GM10248 (cell line): ENCODE measurements around the gene PILRA.

Experiments used
- CTCF ChIA-PET: fragments of 300-600 bp; sonication (Branson Sonifier 250); formaldehyde crosslinking; extraction: SDS; loops from one replicate; lab custom pipeline; 2021; ENCODE audit warnings: antibody characterized with exemption; lab: Yijun Ruan, JAX
- POLR2A ChIA-PET: fragments of 350-650 bp; sonication (Branson Sonifier 250); formaldehyde crosslinking; extraction: SDS; loops from one replicate; lab custom pipeline; 2020; ENCODE audit warnings: antibody characterized with exemption; lab: Yijun Ruan, JAX
- DNase-seq: peaks from one replicate; pipeline ENCODE4 v3.0.0; 2012; ENCODE audit errors: extremely low spot score
- CTCF ChIP-seq: IDR thresholded peaks from 2 replicates; pipeline ENCODE4 v1.5.1; 2012; ENCODE audit warnings: mild to moderate bottlenecking, low read depth; ENCODE audit errors: extremely low read depth, missing control alignments, control extremely low read depth

PILRA gene

DNA sequence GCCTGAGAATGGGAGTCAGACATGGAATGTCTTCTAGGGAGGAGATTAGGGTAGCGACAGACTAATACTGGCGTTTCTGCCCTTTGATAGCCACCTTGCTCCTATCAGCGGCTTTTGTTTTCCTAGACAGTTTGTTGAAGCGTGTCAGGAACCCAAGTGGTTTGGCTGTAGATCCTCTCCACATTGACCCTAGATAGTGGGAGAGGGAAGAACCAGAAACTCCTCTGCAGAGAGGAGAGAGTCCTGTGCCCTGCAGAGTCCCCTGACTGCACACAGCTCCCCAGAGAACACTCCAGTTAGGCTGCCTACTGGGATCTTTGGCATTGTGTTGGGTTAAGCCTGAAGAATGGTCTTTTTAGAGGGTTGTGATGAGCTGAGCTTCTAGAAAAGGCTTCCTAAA, 58.8 kb downstream of the PILRA start:
- TF ChIP-seq CTCF = no peak
- DNase-seq = no peak
- ChIA-PET POLR2A (no interaction called here), CTCF (no interaction called here)

DNA sequence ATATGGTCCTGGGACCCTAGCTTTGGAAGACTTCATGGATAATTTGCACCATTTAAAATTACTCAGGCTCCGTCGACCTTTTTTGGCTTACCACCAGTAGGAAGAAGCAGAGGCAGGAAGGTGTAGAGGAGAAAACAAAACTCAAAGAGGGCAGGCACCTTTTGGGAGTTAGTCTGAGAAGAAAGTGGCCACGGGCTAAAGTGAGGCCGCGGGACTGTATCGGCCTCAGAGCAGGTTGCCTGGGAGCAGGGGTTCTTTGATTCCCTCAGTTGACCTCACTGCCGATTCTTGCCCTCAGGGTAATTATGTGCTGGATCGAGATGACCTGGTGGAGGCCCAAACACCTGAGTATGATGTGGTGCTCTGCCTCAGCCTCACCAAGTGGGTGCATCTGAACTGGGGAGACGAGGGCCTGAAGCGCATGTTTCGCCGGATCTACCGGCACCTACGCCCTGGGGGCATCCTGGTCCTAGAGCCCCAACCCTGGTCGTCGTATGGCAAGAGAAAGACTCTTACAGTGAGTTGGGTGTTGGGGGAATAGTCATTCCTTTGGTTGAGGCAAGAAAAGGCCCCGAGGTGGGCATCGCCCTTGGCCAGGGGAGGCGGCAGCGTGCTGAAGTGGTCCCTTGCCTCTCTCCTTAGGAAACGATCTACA, 59.5 kb downstream of the PILRA start:
- no peak for DNase-seq
- POLR2A ChIA-PET = no interaction called here
- CTCF ChIA-PET = no interaction called here

DNA sequence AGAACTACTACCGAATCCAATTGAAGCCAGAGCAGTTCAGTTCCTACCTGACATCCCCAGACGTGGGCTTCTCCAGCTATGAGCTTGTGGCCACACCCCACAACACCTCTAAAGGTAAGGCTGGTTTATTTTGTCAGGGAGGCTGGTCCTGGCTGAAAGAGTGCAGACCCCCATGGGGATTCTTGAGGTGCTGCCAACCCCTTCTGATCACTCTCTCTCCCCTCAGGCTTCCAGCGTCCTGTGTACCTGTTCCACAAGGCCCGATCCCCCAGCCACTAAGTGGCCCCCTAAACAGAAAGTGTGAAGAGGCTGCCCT, 59.9 kb downstream of the PILRA start:
- no peak for DNase-seq
- POLR2A ChIA-PET = no interaction called here
- no peak for TF ChIP-seq CTCF
- CTCF ChIA-PET = interaction anchor here (1.8 kb wide), 1 partner anchor 18 kb away, joined by 5 read pairs; no protein-coding TSS in a partner anchor

More for the DNA sequence above, 59.5 kb downstream of the PILRA start:
- TF ChIP-seq CTCF = no peak

DNA sequence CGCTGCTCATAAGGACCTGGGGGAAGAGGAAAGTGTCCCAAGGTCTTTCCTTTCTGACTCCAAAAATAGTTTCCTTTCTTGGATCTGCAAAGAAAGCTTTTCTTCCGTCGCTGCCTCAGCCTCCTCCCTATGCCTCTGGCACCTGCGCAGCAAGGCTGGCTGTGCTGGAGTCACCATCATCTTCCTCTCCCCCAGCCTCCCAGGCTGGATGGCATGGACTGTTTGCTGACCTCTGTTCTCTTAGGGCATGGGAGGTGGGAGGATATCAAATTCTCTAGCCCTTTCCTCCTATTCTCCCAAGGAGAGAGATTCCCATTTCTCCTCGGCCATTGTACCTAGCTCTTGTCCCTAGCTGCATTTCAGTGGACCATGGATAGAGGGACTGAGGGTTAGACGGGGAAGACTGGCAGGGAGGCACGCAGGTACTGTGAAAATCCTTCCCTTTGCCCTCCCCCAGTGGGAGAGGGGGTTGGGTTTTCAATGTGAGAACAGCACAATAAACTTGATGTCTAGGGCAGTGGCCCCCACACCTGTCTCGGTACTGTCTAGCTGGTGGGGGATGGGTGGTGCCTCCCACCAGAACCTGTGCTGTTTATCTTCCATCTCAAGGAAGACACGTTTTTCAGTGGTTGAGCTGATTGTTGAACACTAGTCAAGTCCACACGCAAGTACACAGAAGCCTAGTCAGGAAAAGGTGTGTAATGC, 60.5 kb downstream of the PILRA start:
- DNase-seq = no peak
- no peak for TF ChIP-seq CTCF
- ChIA-PET CTCF (interaction anchor here (1.1 to 1.8 kb wide), 3 partner anchors 17 to 272 kb away, joined by 3 to 5 read pairs (median 3); partner anchors contain the start of gene POP7), POLR2A (no interaction called here)

- CTCF ChIA-PET = interaction anchor here (0.7 to 1.8 kb wide), 5 partner anchors 17 to 271 kb away, joined by 3 to 5 read pairs (median 3); partner anchors contain the start of gene POP7
- POLR2A ChIA-PET = no interaction called here
- no peak for TF ChIP-seq CTCF
- DNase-seq = no peak
These were observed 61.2 kb downstream of the PILRA start for GRCh38 chr7:100434297-100435144.
